ENCODE results near the gene FKBP6.
"Not testable (repeated sequence)": the region's sequence is repeated elsewhere in the genome, so short reads cannot be mapped to it uniquely, and the experiment has no call there.

FKBP6 gene

DNA sequence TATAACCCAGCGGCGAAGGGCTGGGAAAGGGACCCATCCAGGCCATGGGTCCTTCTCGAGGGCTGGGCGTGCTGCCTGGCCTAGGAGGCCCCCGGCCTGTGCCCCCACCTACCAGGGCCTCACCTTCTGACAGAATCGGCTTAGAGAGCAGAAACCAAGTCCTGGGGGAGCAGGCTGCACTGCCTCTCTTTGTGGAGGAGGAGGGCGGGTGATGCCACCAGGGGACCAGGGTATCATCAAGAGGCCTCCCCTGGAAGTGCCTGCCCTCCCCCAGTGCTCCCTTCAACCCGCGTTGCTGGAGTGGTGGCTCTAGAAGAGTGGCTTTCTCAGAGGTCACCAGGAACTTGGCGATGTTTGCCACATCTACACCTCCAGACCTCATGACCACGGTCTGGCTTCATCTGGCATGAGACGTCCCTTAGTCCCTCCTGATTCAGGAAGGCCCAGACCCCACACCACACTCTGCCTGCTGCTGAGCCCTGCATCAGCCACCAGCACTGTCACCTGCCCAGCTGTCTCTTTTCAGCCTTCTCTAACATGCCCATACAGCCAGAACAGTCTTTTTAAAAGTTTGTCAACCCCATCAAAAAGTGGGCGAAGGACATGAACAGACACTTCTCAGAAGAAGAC lies 31.9 kb downstream of the FKBP6 start:
- no peak for DNase-seq

DNA sequence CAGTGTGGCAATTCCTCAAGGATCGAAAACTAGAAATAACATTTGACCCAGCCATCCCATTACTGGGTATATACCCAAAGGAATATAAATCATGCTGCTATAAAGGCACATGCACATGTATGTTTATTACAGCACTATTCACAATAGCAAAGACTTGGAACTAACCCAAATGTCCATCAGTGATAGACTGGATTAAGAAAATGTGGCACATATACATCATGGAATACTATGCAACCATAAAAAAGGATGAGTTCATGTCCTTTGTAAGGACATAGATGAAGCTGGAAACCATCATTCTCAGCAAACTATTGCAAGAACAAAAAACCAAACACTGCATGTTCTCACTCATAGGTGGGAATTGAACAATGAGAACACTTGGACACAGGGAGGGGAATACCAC lies 32.6 kb downstream of the FKBP6 start:
- DNase-seq: not testable (repeated sequence)

DNA sequence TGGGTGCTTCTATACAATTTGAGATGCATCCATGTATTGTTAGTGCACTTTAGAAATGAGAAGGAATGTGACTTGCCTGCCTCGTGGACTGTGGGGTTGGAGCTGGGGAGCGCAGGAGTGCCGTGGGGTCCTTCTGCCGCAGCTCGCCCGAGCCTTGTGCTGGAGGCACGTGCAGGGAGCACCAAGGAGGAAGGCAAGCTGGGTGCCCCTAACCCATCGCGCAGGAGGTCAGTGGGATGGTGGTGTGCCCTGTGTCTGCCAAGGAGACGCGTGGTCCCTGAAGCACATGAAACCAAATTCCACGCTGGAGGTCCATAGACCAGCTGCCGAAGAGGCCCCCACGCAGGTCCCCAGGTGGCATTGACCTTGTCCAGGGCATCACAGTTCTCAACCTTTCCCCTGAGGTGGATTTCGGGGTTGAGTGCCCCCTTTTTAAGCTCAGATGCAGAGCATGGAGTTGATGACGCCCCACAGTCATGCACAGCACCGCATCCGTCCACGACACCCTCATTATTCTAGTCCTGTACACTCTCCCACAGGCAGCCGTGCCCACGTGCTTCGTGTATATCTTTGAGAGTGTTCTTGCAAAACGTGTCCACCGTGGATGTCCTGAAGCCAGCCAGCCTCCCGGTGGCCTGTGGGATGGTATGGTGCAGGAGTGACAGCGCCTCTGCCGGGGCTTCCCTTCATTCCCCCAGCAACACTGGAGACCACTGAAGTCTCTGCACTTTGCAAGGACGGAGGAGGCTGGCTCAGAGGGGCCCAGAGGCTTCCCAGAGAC lies 35.5 kb downstream of the FKBP6 start:
- no peak for DNase-seq

DNA sequence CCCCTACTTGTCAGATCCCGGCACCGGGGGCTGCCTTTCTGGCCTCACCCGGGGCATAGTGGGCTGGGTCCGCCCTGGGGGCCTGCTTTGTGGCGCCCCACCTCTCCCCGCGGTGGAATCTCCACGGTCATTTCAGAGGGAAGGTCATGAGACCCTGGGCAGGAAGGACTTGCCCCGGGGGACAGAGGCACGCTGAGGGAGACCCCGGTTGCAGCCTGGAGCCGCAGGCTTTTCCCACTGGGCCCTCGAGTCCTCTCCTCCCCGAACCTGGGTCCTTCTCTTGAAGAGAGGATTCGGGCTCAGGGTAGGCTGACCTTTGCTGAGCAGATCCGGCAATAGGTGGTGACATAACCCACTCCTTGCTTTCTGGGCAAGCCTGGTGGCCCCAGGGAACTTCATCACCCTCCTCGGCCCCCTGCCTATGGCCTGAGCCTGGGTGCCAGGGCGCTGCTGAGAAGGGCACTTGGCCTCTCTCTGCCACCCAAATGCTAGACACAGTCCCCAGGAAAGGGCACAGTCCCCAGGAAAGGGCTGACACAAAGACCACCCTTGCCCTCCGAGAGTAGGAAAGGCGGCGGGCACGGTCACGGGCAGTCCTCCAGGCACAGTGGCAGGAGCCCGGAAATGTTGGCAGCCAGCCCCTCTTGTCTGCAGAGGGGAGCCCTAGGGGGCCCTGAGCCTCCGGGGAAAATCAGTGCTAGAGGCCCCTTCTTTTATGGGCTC lies 36.2 kb downstream of the FKBP6 start:
- DNase-seq: no peak

DNA sequence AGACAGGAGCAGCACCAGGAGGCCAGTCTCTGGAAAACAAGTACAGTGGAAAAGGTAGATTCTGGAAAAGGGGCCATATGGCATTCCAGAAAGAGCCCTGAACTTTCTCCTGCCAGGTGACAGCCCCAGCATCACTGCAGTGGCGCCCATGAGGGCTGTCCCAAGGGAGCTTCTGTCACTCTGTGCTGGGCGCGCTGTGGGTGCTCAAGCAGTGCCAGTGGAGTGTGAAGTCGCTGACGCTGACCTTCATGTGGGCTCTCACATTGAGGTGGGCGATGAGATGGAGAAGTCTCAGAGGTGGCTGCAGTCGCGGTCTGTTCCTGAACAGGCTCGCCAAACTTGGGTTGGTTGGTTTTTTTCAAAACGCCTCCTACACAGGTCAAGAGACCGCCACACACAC lies 38.2 kb downstream of the FKBP6 start:
- no peak for DNase-seq

DNA sequence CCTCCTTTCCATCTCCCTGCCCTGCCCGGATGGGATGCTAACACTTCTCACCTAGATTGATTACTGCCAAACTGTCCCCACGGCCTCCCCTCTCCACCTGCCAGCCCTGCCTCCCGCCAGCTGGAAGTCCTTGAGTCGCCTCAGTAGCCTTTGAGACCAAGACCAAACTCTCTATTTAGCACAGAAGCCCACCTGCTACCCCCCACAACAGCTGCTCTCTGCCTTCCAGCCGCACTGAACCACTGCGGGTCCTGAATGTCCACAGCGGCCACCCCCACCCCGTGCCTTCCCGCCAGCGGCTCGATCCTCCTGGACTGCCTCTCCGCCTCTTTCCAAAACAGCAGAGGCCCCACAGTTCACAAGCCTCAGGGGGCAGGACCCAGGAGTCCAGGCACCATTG lies 39.0 kb downstream of the FKBP6 start:
- no peak for DNase-seq

DNA sequence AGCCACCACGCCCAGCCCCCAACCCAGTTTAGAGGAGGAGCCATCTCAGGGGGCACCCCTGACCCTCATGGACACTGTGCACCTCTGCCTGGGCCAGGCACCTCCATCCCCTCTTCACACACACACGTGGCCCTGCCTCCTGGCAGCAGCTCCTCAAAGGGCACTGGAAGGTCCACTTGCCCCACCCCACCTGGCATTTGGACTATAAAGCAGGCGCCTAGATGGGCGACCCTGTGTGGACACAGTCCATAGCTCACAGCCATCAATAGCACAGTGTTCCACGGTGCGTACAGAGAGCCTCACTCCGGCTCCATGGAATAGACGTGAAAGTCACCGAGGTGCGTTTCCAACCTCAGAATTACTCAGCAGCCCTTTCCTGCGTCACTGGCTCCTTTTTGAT lies 41.0 kb downstream of the FKBP6 start:
- no peak for DNase-seq

DNA sequence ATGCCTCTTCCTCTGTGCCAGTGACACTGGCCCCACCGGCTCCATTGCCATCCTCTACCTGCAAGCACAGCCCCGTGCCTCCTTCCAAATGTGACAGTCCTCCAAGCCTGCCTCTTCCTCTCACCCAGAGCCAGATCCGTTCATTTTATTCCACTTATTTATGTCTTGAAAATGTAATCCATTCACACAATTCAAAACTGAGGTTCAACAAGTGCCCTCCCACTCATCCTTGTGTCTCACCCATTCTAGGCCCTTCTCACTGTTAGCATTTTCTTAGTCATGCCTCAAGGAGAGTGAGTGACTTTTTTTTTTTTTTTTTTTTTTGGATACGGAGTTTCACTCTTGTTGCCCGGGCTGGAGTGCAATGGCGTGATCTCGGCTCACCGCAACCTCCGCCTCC lies 41.7 kb downstream of the FKBP6 start:
- no peak for DNase-seq

DNA sequence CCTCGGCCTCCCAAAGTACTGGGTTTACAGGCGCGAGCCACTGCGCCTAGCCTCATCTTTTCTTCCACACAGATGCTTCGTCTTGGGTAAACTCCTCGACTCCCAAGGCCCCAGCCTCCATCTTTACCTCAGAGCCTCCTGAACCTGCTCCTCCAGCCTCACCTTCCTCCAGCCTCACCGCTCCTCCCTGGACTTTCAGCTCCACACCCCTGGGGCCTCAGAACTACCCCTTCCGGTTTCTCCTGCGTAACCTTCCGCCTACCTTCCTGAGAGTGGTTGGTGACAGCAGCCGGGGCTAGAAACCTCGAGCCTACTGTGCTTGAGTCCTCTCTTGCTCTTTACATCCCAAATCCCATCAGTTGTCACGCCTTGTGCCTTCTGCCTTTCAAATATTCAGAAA lies 45.8 kb downstream of the FKBP6 start:
- no peak for DNase-seq

DNA sequence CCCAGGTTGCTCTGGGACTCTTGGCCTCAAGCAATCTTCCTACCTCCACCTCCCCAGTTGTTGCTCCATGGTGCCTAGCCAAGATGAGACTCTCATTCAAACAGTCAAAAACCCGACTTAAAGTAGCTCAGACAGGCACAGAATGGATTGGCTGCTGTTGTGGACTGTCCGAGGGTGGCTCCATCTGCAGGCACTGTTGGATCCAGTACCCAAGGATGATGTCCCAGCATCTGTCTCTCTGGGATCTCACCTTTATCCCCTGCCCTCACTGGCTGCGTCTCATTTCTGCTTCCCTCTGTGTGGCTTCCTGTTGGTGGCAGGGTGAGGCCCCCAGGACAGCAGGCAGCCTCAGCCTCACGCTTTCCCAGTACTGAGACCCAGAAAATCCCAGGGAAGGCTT lies 48.3 kb downstream of the FKBP6 start:
- not testable (repeated sequence) for DNase-seq

DNA sequence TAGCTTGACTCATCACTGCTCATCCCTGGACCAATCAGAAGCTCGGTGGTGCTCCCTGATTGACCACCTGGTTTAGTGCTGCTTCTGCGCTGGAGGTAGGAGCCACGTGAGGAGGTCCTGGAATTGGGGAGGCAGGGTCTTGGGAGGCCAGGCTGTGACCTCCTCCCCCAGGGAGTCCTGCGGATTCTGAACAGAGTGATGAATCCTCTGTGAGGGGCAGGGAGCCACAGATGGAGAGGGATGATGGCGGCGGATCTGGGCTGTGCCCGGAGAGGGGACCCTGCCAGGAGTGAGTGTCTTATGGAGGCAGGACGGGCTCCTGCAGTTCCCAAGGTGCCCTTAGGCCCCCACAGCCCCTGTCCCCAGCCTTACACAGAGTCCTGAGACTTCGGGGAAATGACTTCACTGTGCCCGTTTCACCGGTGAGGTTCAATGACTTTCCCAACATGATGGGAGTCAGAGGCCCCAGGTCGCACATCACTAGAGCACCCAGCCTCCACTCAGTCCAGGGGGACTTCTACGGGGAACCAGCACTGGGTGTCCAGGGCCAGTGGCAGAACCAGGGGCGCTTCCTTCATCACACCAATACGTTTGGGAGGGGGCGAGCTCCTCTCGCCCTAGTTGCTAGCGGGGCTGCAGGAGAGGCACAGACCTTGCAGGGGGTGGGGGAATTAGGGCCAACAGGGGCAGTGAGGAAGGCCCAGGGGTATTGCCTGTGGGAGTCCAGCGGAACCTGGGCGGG lies 48.9 kb downstream of the FKBP6 start:
- DNase-seq: no peak

DNA sequence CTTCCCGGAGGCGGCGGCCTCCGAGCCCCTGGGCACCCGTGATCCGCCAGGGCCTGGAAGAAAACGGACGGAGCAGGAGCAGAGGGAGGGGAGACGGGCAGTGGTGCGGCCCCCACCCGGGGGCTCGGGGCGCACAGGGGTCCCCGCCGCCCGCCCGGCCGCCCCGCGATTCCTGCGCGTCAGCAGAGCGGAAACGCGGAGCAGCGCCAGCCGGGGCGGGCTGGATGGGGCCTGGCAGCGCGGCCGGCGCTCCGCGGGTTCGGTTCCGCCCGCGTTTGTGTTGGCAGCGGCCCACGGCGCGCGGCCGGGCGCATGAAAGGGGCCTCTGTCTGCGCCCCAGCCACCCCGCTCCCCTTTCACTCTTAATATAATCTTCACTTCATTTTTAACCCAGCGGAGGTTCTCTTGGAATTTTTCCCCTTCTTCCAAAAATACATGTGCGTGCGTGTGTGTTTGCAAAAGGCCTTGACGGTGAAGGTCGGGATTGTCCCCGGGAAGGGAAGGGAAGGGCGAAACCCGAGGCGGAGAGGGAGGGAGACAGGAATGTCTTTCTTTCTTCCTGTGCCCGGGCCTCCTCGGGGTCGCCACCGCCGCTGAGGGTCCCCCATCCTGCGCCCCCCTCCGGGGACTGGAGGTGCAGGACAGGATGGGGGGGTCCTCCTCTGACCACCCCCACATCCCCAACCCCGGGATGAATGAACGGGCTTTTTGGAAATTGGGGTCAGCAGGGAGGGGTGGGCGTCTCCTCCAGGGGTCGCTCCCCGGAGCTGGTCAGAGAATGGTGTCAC lies 49.6 kb downstream of the FKBP6 start:
- DNase-seq: not testable (repeated sequence)

DNA sequence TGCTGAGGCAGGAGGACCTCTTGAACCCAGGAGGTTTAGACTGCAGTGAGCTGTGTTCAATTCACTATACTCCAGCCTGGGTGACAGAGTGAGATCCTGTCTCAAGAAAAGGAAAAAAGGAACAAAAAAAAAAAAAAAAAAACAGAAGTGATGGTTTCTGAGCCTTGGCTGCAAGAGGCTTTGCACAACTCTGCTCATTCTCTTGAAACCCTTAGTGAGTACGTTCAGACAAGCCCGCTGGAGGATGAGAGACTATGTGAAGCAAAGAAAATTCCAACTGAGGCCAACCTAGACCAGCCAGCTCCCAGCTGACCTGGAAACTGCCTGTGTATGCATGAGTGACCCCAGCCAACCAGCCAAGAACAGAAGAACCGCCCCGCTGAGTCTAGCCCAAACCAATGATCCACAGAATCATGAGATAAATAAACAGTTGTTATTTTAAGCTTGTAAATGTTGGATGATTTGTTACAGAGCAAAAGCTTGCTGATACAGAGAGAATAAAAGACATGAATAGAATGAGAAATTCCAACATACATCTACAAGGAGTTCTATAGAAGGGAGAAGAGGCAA lies 55.1 kb downstream of the FKBP6 start:
- no peak for DNase-seq

DNA sequence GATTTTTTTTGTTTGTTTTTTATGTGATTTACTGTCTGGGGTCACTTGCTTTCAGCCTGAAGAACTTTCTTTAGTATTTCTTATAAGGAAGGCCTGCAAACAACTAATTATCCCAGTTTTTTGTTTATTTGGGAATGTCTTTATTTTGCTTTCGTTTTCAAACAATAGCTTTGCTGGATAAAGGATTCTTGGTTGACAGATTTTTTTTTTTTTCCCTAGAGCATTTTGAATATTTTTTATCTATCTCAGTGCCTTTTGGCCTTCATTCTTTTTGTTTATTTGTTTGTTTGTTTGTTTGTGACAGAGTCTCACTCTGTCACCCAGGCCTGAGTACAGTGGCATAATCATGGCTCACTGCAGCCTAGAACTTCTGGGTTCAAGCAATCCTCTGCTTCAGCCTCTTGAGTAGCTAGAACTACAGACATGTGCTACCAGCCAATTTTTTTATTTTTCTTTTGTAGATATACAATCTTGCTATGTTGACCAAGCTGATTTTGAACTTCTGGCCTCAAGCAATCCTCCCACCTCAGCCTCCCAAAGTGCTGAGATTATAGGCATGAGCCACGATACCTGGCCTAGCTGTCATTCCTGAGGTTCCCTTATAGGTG lies 59.4 kb downstream of the FKBP6 start:
- no peak for DNase-seq

DNA sequence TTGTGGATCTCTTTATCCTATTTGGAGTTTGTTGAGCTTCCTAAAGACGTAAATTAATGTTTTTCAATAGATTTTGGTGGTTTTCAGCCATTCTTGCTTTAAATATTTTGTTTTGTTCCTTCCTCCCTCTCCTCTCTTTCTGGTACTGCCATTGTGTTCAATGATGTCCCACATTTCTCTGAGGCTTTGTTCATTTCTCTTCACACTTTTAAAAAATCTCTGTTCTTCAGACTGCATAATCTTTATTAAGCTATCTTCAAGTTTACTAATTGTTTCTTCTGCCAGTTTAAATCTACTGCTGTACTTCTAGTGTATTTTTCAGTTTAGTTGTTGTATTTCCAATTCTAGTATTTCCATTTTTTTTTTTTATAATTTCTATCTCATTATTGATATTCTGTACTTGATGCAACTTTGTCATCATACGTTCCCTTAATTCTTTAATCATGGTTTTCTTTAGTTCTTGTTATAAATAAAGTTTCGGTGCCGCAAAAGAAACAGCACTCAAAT lies 60.0 kb downstream of the FKBP6 start:
- DNase-seq: no peak

DNA sequence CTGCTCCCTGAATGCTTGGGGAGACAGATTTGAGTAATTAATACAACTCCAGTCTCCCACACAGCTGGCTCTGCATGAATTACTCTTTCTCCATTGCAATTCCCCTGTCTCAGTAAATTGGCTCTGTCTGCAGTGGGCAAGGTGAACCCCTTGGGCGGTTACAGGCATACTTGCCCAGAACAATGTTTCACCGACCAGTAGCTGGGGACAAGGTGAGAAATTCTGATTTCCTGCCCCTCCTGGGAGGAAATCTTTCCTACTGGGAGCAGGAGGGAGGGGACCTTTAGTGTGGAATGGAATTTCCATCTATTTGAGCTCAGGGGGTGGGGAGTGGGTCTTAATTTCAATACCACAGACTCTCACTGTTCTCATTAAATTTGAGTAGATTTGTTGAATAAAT lies 63.4 kb downstream of the FKBP6 start:
- no peak for DNase-seq

DNA sequence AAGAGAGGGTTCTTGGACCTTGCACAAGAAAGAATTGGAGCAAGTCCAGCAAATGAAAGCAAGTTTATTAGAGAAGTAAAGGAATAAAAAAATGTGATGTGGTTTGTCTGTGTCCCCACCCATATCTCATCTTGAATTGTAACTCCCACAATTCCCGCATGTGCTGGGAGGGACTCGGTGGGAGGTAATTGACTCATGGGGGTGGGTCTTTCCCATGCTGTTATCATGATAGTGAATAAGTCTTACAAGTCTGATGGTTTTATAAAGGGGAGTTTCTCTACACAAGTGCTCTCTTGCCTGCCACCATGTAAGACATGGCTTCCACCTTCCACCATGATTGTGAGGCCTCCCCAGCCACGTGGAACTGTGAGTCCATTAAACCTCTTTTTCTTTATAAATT lies 66.5 kb downstream of the FKBP6 start:
- DNase-seq: no peak

DNA sequence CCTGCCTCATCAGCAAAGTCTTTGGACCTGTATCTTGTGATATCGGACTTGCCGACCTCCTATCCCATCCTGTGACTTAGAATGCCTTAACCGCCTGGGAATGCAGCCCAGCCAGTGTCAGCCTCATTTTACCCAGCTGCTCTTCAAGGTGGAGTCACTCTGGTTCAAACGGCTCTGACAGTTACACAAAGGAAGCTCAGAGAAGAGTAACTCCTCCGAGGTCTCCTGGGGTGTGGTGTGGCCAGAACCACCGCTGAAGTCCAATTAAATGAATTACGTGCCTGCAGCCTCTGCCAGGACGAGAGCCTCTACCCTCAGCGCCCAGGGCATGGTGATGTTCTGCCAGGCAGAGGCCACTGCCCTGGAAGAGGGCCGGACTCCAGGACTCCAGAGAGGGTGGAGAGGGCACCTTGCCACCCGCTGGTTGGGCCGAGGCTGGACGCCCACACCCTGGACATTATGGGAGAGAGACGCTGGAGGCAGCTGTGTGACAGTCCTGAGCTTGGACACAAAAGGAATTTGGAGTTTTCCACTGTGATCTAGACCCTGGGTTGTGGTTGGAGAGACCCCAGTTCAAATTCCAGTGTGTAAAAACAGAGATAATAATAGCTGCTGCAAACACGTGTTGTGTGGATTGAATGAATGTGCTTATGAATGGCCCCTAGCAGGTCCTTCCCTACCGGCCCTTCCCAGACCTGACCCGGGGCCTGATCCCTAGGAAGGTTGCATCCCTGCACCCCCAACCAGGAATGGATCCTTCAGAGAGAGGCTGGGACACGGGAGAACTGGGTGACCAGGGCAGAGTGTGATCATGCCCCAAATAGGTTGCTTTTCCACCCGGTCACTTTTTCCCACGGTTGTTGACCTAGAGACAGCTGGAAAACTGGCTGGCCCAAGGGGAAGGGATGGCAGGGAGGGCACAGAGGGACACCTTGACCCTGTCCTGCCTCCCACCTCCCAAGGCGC lies 67.9 kb downstream of the FKBP6 start:
- DNase-seq: no peak

DNA sequence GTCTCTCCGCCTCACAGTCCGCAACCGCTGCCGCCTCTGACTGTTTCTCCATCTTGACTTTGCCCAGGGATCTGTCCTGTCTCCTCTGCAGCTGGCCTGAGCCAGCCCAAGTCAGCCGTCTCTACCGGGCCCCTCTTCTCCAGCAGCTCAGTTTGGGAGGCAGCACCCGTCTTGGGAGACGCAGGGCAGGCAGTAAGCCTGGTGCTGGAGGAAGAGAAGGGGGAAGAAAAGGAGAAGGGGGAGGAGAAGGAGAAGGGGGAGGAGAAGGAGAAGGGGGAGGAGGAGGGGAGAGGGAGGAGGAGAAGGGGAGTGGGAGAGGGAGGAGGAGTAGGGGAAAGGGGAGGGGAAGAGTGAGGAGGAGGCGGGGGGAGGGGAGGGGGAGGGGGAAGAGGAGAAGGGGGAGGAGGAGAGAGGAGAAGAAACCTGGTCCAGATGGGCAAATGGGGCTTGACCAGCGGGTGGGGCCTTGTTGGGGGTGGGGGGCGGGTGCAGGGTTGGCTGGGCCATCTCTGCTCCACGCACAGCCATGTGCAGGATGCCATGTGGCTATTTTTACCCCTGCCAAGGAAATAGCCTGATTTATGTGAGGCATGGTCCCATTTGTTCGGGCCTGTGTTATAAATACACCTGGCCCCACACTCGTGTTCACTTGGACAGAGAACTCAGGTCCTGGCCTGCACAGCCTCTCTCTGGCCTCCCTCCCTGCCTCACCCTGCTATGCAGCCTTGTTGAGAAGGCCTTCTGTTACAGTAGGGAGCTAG lies 69.7 kb downstream of the FKBP6 start:
- no peak for DNase-seq
